ENCODE measurements around the gene CORO2B. TPM values are rescaled to one million over a fixed set of nuclear protein-coding genes. Genes with fewer than 3 reads are reported as not detected.
A peak's percentile ranks its signal among the peaks of the same experiment; 100 is the strongest.

Gene CORO2B
- total RNA-seq, 4 donors from 2014 or later: 0.70 to 9.1 (median 1.7) TPM

DNA sequence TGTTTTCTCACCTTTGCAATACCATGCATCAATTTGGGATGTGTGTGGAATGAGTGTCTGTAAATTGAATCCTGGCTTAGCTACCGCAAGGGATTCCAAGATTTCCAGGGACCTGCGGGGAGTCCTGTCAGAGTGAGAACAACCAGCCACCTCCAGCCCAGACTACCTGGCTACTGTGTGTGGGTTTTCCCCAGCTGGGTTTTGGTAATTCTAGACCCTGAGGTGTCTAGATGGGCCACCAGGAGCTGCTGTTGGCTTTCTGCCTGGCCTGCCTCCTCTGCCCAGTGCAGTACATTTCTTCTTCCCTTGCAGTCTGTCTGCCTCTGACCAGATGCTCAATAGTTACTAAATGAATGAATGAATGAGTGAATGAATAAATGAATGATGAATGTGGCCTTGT is 32.5 kb upstream of the CORO2B start:
- Histone ChIP-seq H3K36me3 (no peaks in the 10 kb centered on the region), H3K9me3 (no peaks in the 10 kb centered on the region), H3K27me3 (no peaks in the 10 kb centered on the region), H3K4me1 (no peaks in the 10 kb centered on the region), H3K4me3 (no peak overlapping the region), H3K27ac (no peak overlapping the region)
- TF ChIP-seq, protein P1, sequence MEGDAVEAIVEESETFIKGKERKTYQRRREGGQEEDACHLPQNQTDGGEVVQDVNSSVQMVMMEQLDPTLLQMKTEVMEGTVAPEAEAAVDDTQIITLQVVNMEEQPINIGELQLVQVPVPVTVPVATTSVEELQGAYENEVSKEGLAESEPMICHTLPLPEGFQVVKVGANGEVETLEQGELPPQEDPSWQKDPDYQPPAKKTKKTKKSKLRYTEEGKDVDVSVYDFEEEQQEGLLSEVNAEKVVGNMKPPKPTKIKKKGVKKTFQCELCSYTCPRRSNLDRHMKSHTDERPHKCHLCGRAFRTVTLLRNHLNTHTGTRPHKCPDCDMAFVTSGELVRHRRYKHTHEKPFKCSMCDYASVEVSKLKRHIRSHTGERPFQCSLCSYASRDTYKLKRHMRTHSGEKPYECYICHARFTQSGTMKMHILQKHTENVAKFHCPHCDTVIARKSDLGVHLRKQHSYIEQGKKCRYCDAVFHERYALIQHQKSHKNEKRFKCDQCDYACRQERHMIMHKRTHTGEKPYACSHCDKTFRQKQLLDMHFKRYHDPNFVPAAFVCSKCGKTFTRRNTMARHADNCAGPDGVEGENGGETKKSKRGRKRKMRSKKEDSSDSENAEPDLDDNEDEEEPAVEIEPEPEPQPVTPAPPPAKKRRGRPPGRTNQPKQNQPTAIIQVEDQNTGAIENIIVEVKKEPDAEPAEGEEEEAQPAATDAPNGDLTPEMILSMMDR (IDR thresholded peaks at IDR 0.05): no peak
- no peak for TF ChIP-seq POLR2A (IDR thresholded peaks at IDR 0.05)
- no peak for DNase-seq

DNA sequence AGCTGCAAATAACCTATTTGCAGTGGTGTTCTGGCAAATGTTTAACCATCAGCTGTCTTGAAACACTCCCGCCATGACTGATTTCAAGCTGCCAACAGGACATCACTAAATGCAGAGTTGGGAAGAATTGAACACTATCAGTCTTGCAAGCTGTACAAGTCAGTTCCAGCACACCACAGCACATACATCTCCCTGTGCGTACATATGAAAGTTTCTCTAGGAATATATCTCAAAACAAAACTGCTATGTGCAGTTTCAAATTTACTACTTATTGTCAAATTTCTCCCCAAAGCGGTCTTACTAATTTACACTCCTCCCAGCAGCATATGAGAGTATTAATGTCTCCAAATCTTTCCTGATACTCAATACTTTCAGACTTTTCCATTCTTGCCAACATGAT is 30.4 kb upstream of the CORO2B start:
- H3K27ac ChIP-seq: no peak overlapping the region
- TF ChIP-seq, protein P1 (IDR thresholded peaks at IDR 0.05): no peak
- no peak for TF ChIP-seq POLR2A (IDR thresholded peaks at IDR 0.05)
- no peaks in the 10 kb centered on the region for H3K27me3 ChIP-seq
- H3K4me1 ChIP-seq: no peaks in the 10 kb centered on the region
- no peaks in the 10 kb centered on the region for H3K9me3 ChIP-seq
- H3K4me3 ChIP-seq: no peak overlapping the region
- no peak for DNase-seq
- H3K36me3 ChIP-seq: no peaks in the 10 kb centered on the region

DNA sequence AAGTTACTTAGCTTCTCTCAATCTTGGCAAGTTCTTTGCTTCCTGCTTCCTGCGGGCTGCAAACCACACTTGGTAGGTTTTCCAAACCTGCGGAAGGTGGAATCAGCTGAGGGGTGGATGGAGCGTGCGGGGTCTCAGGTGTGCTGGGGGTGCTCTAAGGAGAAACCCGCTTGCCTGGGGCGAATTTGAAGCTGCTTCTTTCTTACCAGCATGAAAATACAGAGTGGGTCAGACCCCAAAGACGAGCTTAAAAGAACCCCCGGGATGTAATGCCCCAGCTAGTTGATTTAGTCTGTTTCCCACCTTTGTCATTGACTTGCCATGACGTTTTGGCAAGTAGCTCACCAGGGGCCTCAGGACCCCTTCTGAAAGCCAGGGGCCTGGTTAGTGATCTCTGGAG is 28.8 kb upstream of the CORO2B start:
- no peak overlapping the region for H3K4me3 ChIP-seq

DNA sequence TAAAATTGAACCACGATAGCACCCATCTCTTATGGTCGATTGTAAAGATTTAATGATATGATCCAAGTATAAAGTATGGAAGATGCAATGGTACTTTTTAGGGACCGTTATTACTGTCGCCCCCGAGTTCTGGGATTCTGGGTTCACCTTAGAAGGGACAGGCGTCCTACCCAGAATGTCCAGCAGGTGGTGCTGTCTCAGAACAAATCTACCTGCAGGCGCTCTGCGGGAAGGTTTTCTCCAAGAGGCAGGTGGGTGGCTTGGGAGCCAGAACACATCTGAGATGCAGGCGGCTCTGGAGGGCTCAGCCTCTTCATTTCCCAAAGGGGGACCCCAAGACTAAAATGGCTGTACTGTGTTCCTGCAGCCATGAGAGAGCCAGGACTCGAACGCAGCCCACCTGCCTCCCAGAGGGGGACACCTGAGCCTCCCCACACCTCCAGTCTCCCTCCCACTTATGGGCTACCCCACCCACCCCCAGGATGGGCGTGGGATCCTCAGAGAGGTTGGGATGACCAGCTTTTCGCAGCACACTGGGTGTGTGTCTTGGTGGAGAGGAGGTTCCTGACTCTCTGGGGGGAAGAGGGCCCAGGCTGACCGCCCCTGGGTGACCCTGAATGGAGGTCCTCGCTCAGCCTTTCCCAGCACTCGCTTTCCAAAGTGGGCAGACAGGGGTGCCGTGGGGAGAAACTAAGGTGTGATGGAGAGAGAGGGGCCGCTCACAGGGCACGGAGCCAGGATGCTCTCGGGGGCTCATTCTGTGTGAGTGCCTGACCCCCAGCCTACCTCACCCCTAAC is 28.1 kb upstream of the CORO2B start:
- Histone ChIP-seq H3K4me1 (no peaks in the 10 kb centered on the region), H3K36me3 (no peaks in the 10 kb centered on the region), H3K9me3 (no peaks in the 10 kb centered on the region), H3K27me3 (no peaks in the 10 kb centered on the region), H3K4me3 (no peak overlapping the region), H3K27ac (no peak overlapping the region)
- TF ChIP-seq POLR2A (IDR thresholded peaks at IDR 0.05): no peak
- TF ChIP-seq, protein P1 (IDR thresholded peaks at IDR 0.05): peak; percentile 60 to 93 (median 77)
- DNase-seq: peak; percentile 76 to 92 (median 81)

More for the DNA sequence above, 28.8 kb upstream of the CORO2B start:
- H3K4me1 ChIP-seq: no peaks in the 10 kb centered on the region
- no peak overlapping the region for H3K27ac ChIP-seq
- no peaks in the 10 kb centered on the region for H3K9me3 ChIP-seq
- no peaks in the 10 kb centered on the region for H3K27me3 ChIP-seq
- H3K36me3 ChIP-seq: no peaks in the 10 kb centered on the region
- DNase-seq: no peak
- TF ChIP-seq POLR2A (IDR thresholded peaks at IDR 0.05): no peak
- TF ChIP-seq, protein P1 (IDR thresholded peaks at IDR 0.05): no peak

- no peak for DNase-seq
- Histone ChIP-seq H3K4me3 (no peak overlapping the region), H3K36me3 (no peaks in the 10 kb centered on the region), H3K4me1 (no peaks in the 10 kb centered on the region), H3K27me3 (no peaks in the 10 kb centered on the region), H3K27ac (no peak overlapping the region), H3K9me3 (no peaks in the 10 kb centered on the region)
- no peak for TF ChIP-seq POLR2A (IDR thresholded peaks at IDR 0.05)
- TF ChIP-seq, protein P1 (IDR thresholded peaks at IDR 0.05): no peak
Observed at GRCh38 chr15:68551296-68551635, 27.5 kb upstream of the CORO2B start.

Measured in Peyer's patch (tissue), 4 donors.